Effector memory CD4-positive, alpha-beta T cell (primary cell): ENCODE measurements around the gene SIN3B.

ENCODE experiments used
- DNase-seq, 3 donors: peaks; one replicate each; pipeline ENCODE4 v3.0.0-alpha.2; 2020
- H3K27ac ChIP-seq: 2 replicates; pipeline ENCODE4 v1.7.0; 2013; ENCODE audit warnings: mild to moderate bottlenecking, low read length, moderate library complexity; ENCODE audit not compliant: insufficient read depth, poor library complexity, severe bottlenecking
- H3K27me3 ChIP-seq: replicated peaks from 2 replicates; pipeline ENCODE4 v1.7.0; 2013; ENCODE audit warnings: mild to moderate bottlenecking, low read length; ENCODE audit not compliant: insufficient read depth, control insufficient read depth, poor library complexity, severe bottlenecking
- H3K36me3 ChIP-seq: 2 replicates; pipeline ENCODE4 v1.7.0; 2013; ENCODE audit warnings: mild to moderate bottlenecking, low read length, moderate library complexity; ENCODE audit not compliant: control insufficient read depth, insufficient read depth
- H3K4me1 ChIP-seq: 2 replicates; pipeline ENCODE4 v1.7.0; 2013; ENCODE audit warnings: low read length, mild to moderate bottlenecking; ENCODE audit not compliant: control insufficient read depth, insufficient read depth, poor library complexity, severe bottlenecking
- H3K4me3 ChIP-seq: 2 replicates; pipeline ENCODE4 v1.7.0; 2013; ENCODE audit warnings: low read length, low read depth, mild to moderate bottlenecking; ENCODE audit not compliant: insufficient read depth, poor library complexity, severe bottlenecking
- H3K9me3 ChIP-seq: 2 replicates; pipeline ENCODE4 v1.7.0; 2013; ENCODE audit warnings: mild to moderate bottlenecking, low read length, moderate library complexity; ENCODE audit not compliant: control insufficient read depth

Gene SIN3B

GRCh38 chr19:16920816-16921529 lies 91.8 kb downstream of the SIN3B start:
- no peak overlapping the region for H3K4me3 ChIP-seq
- no peaks in the 10 kb centered on the region for H3K36me3 ChIP-seq
- DNase-seq = no peak
- H3K27ac ChIP-seq = no peak overlapping the region
- H3K27me3 ChIP-seq = no peaks in the 10 kb centered on the region
- no peaks in the 10 kb centered on the region for H3K4me1 ChIP-seq
- no peaks in the 10 kb centered on the region for H3K9me3 ChIP-seq

- no peak overlapping the region for H3K4me3 ChIP-seq
- no peaks in the 10 kb centered on the region for H3K36me3 ChIP-seq
- no peaks in the 10 kb centered on the region for H3K9me3 ChIP-seq
- no peaks in the 10 kb centered on the region for H3K27me3 ChIP-seq
- no peak for DNase-seq
- H3K27ac ChIP-seq = no peak overlapping the region
- no peaks in the 10 kb centered on the region for H3K4me1 ChIP-seq
Measured at GRCh38 chr19:16921766-16922591, 92.8 kb downstream of the SIN3B start.

- Histone ChIP-seq H3K27ac (no peak overlapping the region), H3K4me3 (no peak overlapping the region), H3K27me3 (no peaks in the 10 kb centered on the region), H3K4me1 (no peaks in the 10 kb centered on the region), H3K36me3 (no peaks in the 10 kb centered on the region), H3K9me3 (no peaks in the 10 kb centered on the region)
- DNase-seq = no peak
Measured at GRCh38 chr19:16922592-16922934, 93.4 kb downstream of the SIN3B start.

- Histone ChIP-seq H3K27me3 (no peaks in the 10 kb centered on the region), H3K9me3 (no peaks in the 10 kb centered on the region), H3K27ac (no peak overlapping the region), H3K4me1 (no peaks in the 10 kb centered on the region), H3K36me3 (no peaks in the 10 kb centered on the region), H3K4me3 (no peak overlapping the region)
- no peak for DNase-seq
Measured at GRCh38 chr19:16922949-16923348, 93.8 kb downstream of the SIN3B start.

- no peak overlapping the region for H3K27ac ChIP-seq
- no peak overlapping the region for H3K4me3 ChIP-seq
- H3K9me3 ChIP-seq = no peaks in the 10 kb centered on the region
- no peaks in the 10 kb centered on the region for H3K4me1 ChIP-seq
- no peak for DNase-seq
- no peaks in the 10 kb centered on the region for H3K36me3 ChIP-seq
- H3K27me3 ChIP-seq = no peaks in the 10 kb centered on the region
Measured at GRCh38 chr19:16927883-16928282, 98.7 kb downstream of the SIN3B start.

- DNase-seq = no peak
- no peak overlapping the region for H3K27ac ChIP-seq
- no peak overlapping the region for H3K4me3 ChIP-seq
- H3K27me3 ChIP-seq = no peaks in the 10 kb centered on the region
- H3K36me3 ChIP-seq = no peaks in the 10 kb centered on the region
- H3K9me3 ChIP-seq = no peaks in the 10 kb centered on the region
- no peaks in the 10 kb centered on the region for H3K4me1 ChIP-seq
Measured at GRCh38 chr19:16928351-16928750, 99.2 kb downstream of the SIN3B start.

- H3K36me3 ChIP-seq = no peaks in the 10 kb centered on the region
- no peaks in the 10 kb centered on the region for H3K27me3 ChIP-seq
- H3K27ac ChIP-seq = no peak overlapping the region
- H3K9me3 ChIP-seq = no peaks in the 10 kb centered on the region
- no peak overlapping the region for H3K4me3 ChIP-seq
- H3K4me1 ChIP-seq = no peaks in the 10 kb centered on the region
- DNase-seq = no peak
Measured at GRCh38 chr19:16928916-16929315, 99.7 kb downstream of the SIN3B start.
